ENCODE data around the gene CDHR5. TPM values are rescaled to one million over a fixed set of nuclear protein-coding genes. Genes with fewer than 3 reads are reported as not detected.

CDHR5 gene
- total and polyA plus RNA-seq, 9 of the 15 experiments (the other 6 are each of a cell fraction or from before 2014, with no cell fraction given): 0.16 TPM; not detected in 8

DNA sequence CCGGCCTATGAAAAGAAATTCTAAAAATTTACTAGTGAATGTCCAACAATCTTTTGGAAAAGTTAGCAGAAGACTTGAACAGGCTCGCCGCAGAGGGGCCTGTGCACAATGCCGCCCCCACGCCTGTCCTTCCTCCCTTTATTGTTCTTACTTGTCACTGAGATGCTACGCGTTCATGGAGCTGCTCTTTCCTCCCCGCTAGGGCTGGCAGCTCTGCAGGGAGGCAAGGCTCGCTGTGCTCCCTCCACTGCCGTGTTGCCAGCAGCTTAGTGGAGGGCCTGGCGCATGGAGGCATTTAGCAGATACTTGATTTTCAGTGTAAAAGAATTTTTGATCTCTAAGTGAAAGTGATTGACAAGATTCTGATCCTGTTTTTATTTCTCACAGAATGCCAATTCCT, 33.8 kb downstream of the CDHR5 start:
- no peak overlapping the region for H3K9ac ChIP-seq (ENCODE audit: insufficient read depth in 1 of 2, low read depth in 2 of 2, low read length in 2 of 2)
- no peaks in the 10 kb centered on the region for H3K27me3 ChIP-seq (ENCODE audit: control insufficient read depth in 2 of 2, insufficient read depth in 2 of 2, low read length in 2 of 2)
- no peaks in the 10 kb centered on the region for H3K9me1 ChIP-seq (ENCODE audit: control insufficient read depth, insufficient read depth, low read length)
- CTCF ChIA-PET (ENCODE audit: low intra/inter-chr PET ratio): no interaction called here
- WGBS (ENCODE audit: insufficient coverage, low coverage, missing lambda C conversion rate): 85% methylated on average over 11 of the region's 11 CpGs
- FAIRE-seq: no peak
- POLR2A ChIA-PET: interaction anchor here (1.1 to 1.2 kb wide), 2 partner anchors 10 to 13 kb away, joined by 4 to 6 read pairs; no protein-coding TSS in a partner anchor
- H4K20me1 ChIP-seq (replicated peaks; ENCODE audit: control insufficient read depth, insufficient read depth, low read length): no peaks in the 10 kb centered on the region; the same call in 1 of the 2 replicates
- peaks cover 97% of the 10 kb centered on the region for H3K36me3 ChIP-seq (ENCODE audit: control insufficient read depth, insufficient read depth, low read length)
- H3K9me3 ChIP-seq (replicated peaks; ENCODE audit: control insufficient read depth, insufficient read depth, low read depth, low read length): no peaks in the 10 kb centered on the region
- intact Hi-C loops (cut with micrococcal nuclease): no loop called here
- peaks cover 23% of the 10 kb centered on the region for H3K79me2 ChIP-seq (ENCODE audit: control insufficient read depth, insufficient read depth, low read length)
- ATAC-seq: no peak
- TF ChIP-seq, protein P1, sequence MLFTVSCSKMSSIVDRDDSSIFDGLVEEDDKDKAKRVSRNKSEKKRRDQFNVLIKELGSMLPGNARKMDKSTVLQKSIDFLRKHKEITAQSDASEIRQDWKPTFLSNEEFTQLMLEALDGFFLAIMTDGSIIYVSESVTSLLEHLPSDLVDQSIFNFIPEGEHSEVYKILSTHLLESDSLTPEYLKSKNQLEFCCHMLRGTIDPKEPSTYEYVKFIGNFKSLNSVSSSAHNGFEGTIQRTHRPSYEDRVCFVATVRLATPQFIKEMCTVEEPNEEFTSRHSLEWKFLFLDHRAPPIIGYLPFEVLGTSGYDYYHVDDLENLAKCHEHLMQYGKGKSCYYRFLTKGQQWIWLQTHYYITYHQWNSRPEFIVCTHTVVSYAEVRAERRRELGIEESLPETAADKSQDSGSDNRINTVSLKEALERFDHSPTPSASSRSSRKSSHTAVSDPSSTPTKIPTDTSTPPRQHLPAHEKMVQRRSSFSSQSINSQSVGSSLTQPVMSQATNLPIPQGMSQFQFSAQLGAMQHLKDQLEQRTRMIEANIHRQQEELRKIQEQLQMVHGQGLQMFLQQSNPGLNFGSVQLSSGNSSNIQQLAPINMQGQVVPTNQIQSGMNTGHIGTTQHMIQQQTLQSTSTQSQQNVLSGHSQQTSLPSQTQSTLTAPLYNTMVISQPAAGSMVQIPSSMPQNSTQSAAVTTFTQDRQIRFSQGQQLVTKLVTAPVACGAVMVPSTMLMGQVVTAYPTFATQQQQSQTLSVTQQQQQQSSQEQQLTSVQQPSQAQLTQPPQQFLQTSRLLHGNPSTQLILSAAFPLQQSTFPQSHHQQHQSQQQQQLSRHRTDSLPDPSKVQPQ (CRISPR knock-in tag; IDR thresholded peaks at IDR 0.05; ENCODE audit: borderline replicate concordance): no peak
- 0 out of 2 replicates have a peak, but pooled peaks have one; percentile 20 for TF ChIP-seq POLR2G (IDR thresholded peaks at IDR 0.05; ENCODE audit: low read depth, low read length)
- TF ChIP-seq, protein P2, sequence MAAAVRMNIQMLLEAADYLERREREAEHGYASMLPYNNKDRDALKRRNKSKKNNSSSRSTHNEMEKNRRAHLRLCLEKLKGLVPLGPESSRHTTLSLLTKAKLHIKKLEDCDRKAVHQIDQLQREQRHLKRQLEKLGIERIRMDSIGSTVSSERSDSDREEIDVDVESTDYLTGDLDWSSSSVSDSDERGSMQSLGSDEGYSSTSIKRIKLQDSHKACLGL (CRISPR knock-in tag; IDR thresholded peaks at IDR 0.05; ENCODE audit: borderline replicate concordance, poor library complexity, severe bottlenecking): no peak
- no peak overlapping the region for H2AFZ ChIP-seq (ENCODE audit: low read depth, low read length)
- no peak overlapping the region for H3K4me2 ChIP-seq (ENCODE audit: insufficient read depth, low read length)
- in situ Hi-C loops (cut with MboI): no loop called here
- BruUV-seq (replicated peaks): no TSS peak
- no peak overlapping the region for H3K27ac ChIP-seq (ENCODE audit: extremely low read depth, low read depth, low read length)
- no peak overlapping the region for H3K4me3 ChIP-seq
- H3K4me1 ChIP-seq (replicated peaks in 1 of 2; ENCODE audit: control insufficient read depth in 2 of 2, insufficient read depth in 2 of 2, low read length in 2 of 2): peaks cover 3 to 30% of the 10 kb centered on the region in 2 experiments; a peak in 4 of 5 replicates
- DNase-seq (ENCODE audit: extremely low read depth in 1 of 4, low spot score in 3 of 4): no peak
